Activated CD4-positive, alpha-beta T cell treated with anti-CD3 and anti-CD28 coated beads for 4 hours (primary cell): ENCODE measurements around the gene EFCAB13.
A peak's percentile ranks its signal among the peaks of the same experiment; 100 is the strongest.

ENCODE experiments used
- DNase-seq, 2 donors: peaks; one replicate each; pipeline ENCODE4 v3.0.0-alpha.2; 2020

EFCAB13 gene

GRCh38 chr17:47323382-47324223 is at the start of gene EFCAB13:
Gene EFCAB13, plus strand, starts transcription at chr17:47323955. Its CDS starts 4,399 bp downstream, at chr17:47328354.
- DNase-seq = peak; percentile 65 to 74

DNA sequence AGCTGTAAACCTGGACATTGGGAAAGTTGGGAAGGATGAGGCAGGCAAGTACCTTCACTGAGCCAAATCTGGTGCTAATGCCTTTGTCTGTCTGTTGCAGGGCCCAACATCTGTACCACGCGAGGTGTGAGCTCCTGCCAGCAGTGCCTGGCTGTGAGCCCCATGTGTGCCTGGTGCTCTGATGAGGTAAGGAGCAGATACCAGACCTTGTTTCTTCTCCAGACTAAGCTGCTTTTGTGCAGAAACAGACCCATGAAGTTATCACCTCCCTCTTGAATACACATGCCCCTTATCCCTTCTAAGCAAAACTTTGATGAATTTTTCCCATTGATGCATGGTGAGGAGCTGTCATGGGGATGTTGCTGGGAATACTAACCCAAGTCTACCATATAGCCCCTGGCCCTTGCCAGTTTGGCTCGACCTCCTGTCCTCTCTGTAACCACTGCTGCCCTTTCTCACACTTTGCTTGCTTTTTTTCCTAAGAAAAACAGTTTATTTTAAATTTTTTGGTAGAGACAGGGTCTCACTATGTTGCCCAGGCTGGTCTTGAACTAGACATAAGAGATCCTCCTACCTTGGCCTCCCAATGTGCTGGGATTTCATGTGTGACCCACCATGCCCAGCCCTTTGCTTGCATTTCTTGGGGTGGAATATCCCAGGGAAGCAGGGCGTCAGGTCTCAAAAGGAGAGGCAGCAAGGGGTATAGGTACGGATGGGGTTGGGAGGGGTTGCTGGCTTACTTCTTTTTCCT is 49.3 kb upstream of the EFCAB13 start:
- no peak for DNase-seq

DNA sequence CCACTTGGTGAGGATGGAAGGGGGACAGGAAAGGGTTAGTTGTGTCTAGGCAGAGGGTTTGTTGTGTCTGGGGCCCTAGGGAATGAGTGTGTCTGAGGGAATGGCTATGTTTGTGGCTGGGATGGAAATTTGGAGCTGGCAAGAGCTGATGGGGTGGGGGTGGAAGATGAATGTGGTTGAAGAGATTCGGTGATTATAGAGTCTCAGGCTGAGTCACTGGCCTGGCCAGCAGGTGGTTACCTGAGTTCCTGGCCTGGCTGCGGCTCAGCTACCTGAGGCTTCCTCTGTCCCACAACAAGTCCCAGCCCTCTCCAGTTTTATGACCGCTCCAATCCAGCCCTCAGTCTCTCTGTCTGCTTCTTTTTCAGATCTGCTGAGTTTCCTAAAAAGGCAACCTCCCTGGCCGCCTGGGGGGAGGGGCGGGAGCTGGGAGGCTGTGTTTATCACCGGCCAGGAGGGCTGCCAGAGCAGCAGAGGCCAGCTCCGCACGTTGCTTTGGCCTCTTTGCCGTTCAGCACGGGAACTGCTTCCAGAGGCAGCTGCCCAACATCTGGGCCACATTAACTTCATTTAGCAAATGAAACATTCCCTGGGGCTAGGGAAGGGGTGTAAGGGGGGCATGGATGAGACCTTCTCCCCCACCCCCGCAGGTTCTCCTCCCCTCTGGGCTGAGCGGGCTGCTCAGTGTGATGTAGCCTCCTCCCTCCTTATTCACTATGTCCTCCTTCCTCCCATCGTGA is 48.3 kb upstream of the EFCAB13 start:
- DNase-seq = no peak

- no peak for DNase-seq
These were observed 47.3 kb upstream of the EFCAB13 start for GRCh38 chr17:47276444-47276843.

- DNase-seq = no peak
These were observed 46.9 kb upstream of the EFCAB13 start for GRCh38 chr17:47276868-47277267.

GRCh38 chr17:47277921-47278320 is 45.8 kb upstream of the EFCAB13 start:
- DNase-seq = no peak

DNA sequence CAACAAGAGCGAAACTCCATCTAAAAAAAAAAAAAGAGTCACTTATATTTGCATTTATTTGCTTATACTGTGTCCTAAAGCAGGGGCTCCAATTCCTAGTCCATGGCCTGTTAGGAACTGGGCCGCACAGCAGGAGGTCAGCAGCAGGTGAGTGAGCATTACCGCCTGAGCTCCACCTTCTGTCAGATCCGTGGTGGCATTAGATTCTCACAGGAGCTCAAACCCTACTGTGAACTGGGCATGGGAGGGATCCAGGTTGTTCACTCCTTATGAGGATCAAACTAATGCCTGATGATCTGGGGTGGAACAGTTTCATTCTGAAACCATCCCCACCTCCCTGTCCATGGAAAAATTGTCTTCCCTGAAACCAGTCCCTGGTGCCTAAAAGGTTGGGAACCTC is 45.2 kb upstream of the EFCAB13 start:
- DNase-seq = no peak

DNA sequence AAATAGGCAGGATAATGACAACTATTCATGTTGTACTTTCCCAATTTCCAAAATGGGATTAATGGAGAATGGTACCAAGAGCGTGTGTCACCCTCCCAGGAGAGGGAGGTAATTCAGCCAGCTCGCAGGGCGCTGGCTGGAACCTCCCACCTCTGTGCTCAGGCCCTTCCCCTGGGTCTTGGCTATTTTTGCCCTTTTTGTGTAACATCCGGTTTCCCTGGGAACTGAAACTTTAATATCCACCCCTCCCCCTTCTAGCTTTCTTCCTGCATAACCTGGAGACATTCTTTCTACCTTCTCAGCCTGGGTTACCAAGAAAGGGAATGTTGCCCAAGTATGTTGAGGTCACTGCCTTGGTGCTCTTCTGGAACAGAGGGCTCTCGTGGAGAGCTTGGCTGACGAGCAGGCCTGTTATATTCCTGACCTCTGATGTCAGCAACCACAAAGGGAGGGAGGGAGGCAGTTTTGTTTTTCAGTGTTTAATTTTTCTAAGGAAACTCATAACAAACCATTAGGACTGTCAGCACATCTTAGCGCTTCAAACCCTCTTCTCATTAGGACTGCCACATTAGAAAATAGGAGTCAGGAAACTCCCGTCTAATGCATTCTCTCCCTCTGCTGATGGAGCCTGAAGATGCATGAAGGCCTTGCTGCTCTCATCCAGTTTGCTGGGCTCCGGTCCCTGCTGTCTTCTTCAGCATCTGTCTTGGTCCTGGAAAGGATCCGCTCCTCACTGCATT is 44.5 kb upstream of the EFCAB13 start:
- no peak for DNase-seq

GRCh38 chr17:47280072-47280811 is 43.5 kb upstream of the EFCAB13 start:
- no peak for DNase-seq

DNA sequence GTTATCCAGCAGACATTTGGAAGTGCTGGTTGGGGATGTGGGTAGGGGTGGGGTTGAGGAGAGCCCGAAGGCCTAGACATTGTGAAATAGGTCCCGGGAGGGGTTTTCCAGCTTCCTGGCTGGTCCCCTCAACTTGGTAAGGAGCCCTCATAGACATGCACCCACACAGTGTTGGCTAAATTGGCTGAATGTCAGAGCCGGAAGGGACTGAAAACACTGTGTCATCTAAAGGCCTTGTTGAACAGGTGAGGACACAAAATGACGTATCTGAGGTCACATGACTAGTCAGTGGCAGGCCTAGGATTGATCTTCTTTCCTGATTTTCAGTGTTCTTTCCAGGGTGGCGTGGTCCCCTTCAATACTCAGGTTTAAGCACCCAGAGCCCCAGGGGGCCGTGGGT is 42.5 kb upstream of the EFCAB13 start:
- DNase-seq = no peak

- DNase-seq = no peak
These were observed 38.8 kb upstream of the EFCAB13 start for GRCh38 chr17:47285003-47285402.

DNA sequence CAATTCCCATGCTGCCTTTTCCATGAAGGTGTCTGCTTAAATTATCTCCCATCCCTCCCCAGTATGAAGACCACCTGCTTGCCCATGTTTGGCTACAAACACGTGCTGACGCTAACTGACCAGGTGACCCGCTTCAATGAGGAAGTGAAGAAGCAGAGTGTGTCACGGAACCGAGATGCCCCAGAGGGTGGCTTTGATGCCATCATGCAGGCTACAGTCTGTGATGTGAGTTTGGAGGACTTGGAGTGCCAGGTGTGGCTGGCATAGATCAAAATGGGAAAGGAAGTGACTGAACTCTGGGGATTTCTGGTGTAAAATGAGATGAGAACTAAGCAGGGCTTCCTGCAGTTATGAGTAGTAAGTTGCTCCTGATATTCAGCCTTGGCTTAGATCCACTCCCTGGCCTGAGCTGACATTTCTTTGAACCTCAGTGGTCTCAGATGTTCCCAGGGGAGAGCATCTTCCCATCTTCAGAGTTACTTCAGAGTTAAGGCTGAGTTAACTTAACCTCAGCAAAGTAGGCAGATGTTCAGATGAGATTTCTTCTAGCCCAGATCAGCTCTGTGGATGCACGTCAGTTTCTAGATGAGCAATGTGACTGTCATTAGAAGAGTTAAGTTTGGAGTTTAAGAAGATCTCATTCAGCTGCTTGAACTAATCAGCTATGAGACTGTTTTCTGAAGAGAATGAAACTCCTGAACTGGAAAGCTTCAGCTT is 37.4 kb upstream of the EFCAB13 start:
- no peak for DNase-seq

- no peak for DNase-seq
These were observed 36.7 kb upstream of the EFCAB13 start for GRCh38 chr17:47287068-47287467.

GRCh38 chr17:47287639-47288038 is 36.1 kb upstream of the EFCAB13 start:
- DNase-seq = no peak

DNA sequence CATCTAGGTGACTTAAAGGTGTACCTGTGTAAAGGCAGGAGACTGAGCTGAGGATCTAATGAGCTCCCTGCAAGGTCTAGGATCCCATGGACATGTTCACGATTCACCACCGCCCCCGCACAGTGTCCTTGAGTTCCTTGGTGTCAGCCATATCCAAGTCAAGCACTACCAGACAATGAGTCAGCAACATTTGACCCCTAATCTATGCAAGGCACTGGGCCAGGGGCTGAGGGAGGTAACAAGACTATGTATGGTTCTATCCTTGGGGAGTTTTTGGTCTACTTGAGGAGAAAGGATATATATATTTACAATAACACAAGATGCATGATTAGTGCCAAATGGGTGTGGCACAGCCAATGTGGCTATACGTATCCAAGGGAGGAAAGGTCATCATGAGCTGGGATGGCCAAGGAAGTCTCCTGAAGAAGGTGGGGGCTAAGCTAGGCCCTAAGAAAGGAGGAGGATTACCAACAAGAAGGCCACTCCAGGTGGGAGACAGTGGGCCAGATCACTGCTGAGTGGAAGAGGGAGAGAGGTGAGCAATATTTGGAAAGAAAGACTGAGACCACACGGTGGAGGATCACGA is 35.1 kb upstream of the EFCAB13 start:
- no peak for DNase-seq

DNA sequence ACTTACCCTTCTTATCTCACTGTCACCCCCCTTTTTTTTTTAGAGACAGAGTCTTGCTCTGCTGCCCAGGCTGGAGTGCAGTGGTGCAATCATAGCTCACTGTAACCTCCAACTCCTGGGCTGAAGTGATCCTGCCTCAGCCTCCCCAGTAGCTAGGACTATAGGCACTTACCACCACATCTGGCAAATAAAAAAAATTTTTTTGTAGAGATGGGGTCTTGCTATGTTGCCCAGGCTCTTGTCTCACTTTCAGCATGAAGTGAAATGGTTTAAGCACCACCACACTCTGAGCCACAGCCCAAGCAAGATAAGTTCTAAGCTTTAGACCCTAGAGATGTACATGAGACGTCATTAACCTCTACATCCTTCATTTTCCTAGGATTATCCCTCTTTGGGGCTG is 34.5 kb upstream of the EFCAB13 start:
- no peak for DNase-seq

GRCh38 chr17:47290870-47291241 is 32.9 kb upstream of the EFCAB13 start:
- DNase-seq = no peak

GRCh38 chr17:47291242-47291873 is 32.4 kb upstream of the EFCAB13 start:
- no peak for DNase-seq

GRCh38 chr17:47292206-47292605 is 31.5 kb upstream of the EFCAB13 start:
- DNase-seq = no peak
